GM10847 (cell line): ENCODE results near the gene IL31.

Source experiments
- POLR2A ChIP-seq: IDR thresholded peaks from 2 replicates; pipeline ENCODE4 v1.6.1; 2011; ENCODE audit not compliant: insufficient read length; ENCODE audit errors: extremely low read depth

The IL31 gene

GRCh38 chr12:122200541-122201175 lies 26.6 kb upstream of the IL31 start:
- no peak for TF ChIP-seq POLR2A

- no peak for TF ChIP-seq POLR2A
These were observed 25.7 kb upstream of the IL31 start for GRCh38 chr12:122199484-122200355.

GRCh38 chr12:122197612-122197966 lies 23.6 kb upstream of the IL31 start:
- TF ChIP-seq POLR2A, result no peak

- TF ChIP-seq POLR2A, result no peak
These were observed 21.4 kb upstream of the IL31 start for GRCh38 chr12:122195405-122195804.

GRCh38 chr12:122194804-122195203 lies 20.8 kb upstream of the IL31 start:
- TF ChIP-seq POLR2A, result no peak

GRCh38 chr12:122192441-122192840 lies 18.4 kb upstream of the IL31 start:
- no peak for TF ChIP-seq POLR2A

GRCh38 chr12:122190842-122191668 lies 17.0 kb upstream of the IL31 start:
- no peak for TF ChIP-seq POLR2A

GRCh38 chr12:122189626-122190475 lies 15.8 kb upstream of the IL31 start:
- no peak for TF ChIP-seq POLR2A

GRCh38 chr12:122187466-122187865 lies 13.4 kb upstream of the IL31 start:
- TF ChIP-seq POLR2A, result no peak

GRCh38 chr12:122185494-122186082 lies 11.6 kb upstream of the IL31 start:
- TF ChIP-seq POLR2A, result no peak

- TF ChIP-seq POLR2A, result no peak
These were observed 11.1 kb upstream of the IL31 start for GRCh38 chr12:122185079-122185478.

- no peak for TF ChIP-seq POLR2A
These were observed 10.5 kb upstream of the IL31 start for GRCh38 chr12:122184517-122184916.

GRCh38 chr12:122183588-122183940 lies 9.5 kb upstream of the IL31 start:
- no peak for TF ChIP-seq POLR2A

GRCh38 chr12:122182887-122183587 lies 9.0 kb upstream of the IL31 start, which contains the start of gene LRRC43:
TSS of gene LRRC43 (plus strand) at chr12:122183123. CDS start at chr12:122183145, 22 bp downstream.
- TF ChIP-seq POLR2A, result no peak
